ENCODE results near the gene FGD1. TPM values are rescaled to one million over a fixed set of nuclear protein-coding genes. Genes with fewer than 3 reads are reported as not detected.
"Not testable (repeated sequence)": the region's sequence is repeated elsewhere in the genome, so short reads cannot be mapped to it uniquely, and the experiment has no call there.

Gene FGD1
- total RNA-seq (10 to 100 TPM in 5 of 7 donors, 1 to 10 TPM in 2; 4.3 to 14.7 (median 13.0) TPM), polyA plus RNA-seq (1 to 10 TPM; 5.3 to 6.3 TPM)
- long read RNA-seq, donor 1, partial matches to known transcripts = 16 of 18 reads
- long read RNA-seq, donor 1, other reads (novel, unspliced or antisense) = 2 of 18 reads
- long read RNA-seq, donor 2, full-length matches to known transcripts = 1 of 1 reads
- long read RNA-seq, donor 2, partial matches to known transcripts = 0 of 1 reads
- long read RNA-seq, donor 2, other reads (novel, unspliced or antisense) = 0 of 1 reads
- long read RNA-seq, donor 3, full-length matches to known transcripts = 19 of 41 reads
- long read RNA-seq, donor 3, partial matches to known transcripts = 19 of 41 reads
- long read RNA-seq, donor 3, other reads (novel, unspliced or antisense) = 3 of 41 reads

GRCh38 chrX:54495814-54496516 lies at the start of gene FGD1:
FGD1 (minus strand) TSS chrX:54496234; CDS start chrX:54495432, 802 bp downstream.
- TF ChIP-seq CTCF (IDR thresholded peaks at IDR 0.05) (no peak), EP300 (IDR thresholded peaks at IDR 0.05) (no peak), POLR2A (IDR thresholded peaks at IDR 0.05) (no peak)
- Histone ChIP-seq H3K27me3 (no peaks in the 10 kb centered on the region), H3K4me3 (peak within 1 kb of the TSS; percentile 57), H3K27ac (peak within 1 kb of the TSS; percentile 74 to 78), H3K36me3 (no peaks in the 10 kb centered on the region), H3K4me1 (ENCODE audit: insufficient read depth) (peaks cover 2% of the 10 kb centered on the region), H3K9me3 (no peaks in the 10 kb centered on the region)
- WGBS, 3 donors = 17 to 28% (median 23%) methylated on average over 43 to 51 of the region's 51 CpGs
- intact Hi-C loops (cut with DNase I) = no loop called here
- peak; percentile 75 to 88 (median 82) for DNase-seq

DNA sequence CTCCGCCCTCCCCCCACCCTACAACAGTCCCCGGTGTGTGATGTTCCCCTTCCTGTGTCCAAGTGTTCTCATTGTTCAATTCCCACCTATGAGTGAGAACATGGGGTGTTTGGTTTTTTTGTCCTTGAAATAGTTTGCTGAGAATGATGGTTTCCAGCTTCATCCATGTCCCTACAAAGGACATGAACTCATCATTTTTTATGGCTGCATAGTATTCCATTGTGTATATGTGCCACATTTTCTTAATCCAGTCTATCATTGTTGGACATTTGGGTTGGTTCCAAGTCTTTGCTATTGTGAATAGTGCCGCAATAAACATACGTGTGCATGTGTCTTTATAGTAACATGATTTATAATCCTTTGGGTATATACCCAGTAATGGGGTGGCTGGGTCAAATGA lies 46.2 kb upstream of the FGD1 start:
- H3K27ac ChIP-seq; H3K9me3 ChIP-seq; H3K4me1 ChIP-seq (ENCODE audit: insufficient read depth); DNase-seq; H3K27me3 ChIP-seq; intact Hi-C loops (cut with DNase I); H3K36me3 ChIP-seq; H3K4me3 ChIP-seq: not testable (repeated sequence)
- WGBS, 3 donors = 84 to 91% (median 84%) methylated on average over 2 to 4 of the region's 4 CpGs

DNA sequence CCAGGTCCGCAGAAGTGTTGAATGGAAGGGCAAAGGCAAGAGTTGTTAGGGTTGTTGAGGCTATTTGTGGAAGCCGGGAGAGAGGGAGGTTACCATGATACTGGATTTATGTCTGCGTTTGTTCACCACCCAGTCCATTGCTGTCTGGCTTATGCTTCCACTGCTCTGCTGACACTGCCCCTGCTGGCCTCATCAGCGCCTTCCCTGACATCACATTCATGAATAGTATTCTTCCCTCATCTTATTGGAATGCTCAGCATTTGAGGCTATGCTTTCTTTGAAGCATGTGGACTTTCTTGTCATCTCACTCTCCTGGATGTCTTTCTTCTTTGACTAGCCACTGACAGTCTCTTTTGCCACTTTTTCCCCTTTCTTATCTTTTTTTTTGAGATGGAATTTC lies 44.3 kb upstream of the FGD1 start:
- 60 to 62% (median 61%) methylated on average over 4 of the region's 4 CpGs for WGBS, 3 donors
- Histone ChIP-seq H3K4me3 (no peak overlapping the region), H3K27me3 (no peaks in the 10 kb centered on the region), H3K9me3 (no peaks in the 10 kb centered on the region), H3K4me1 (ENCODE audit: insufficient read depth) (no peaks in the 10 kb centered on the region), H3K36me3 (no peaks in the 10 kb centered on the region), H3K27ac (no peak overlapping the region)
- TF ChIP-seq CTCF (IDR thresholded peaks at IDR 0.05) (no peak), EP300 (IDR thresholded peaks at IDR 0.05) (no peak), POLR2A (IDR thresholded peaks at IDR 0.05) (no peak)
- no peak for DNase-seq
- intact Hi-C loops (cut with DNase I) = no loop called here

GRCh38 chrX:54534271-54534670 lies 38.2 kb upstream of the FGD1 start:
- Histone ChIP-seq H3K27ac (no peak overlapping the region), H3K4me3 (no peak overlapping the region), H3K9me3 (no peaks in the 10 kb centered on the region), H3K27me3 (no peaks in the 10 kb centered on the region), H3K36me3 (no peaks in the 10 kb centered on the region), H3K4me1 (ENCODE audit: insufficient read depth) (peaks cover 1% of the 10 kb centered on the region)
- TF ChIP-seq CTCF (IDR thresholded peaks at IDR 0.05) = no peak
- TF ChIP-seq EP300 (IDR thresholded peaks at IDR 0.05) = no peak
- TF ChIP-seq POLR2A (IDR thresholded peaks at IDR 0.05) = no peak
- no peak for DNase-seq
- intact Hi-C loops (cut with DNase I) = loop anchor here in 1 of 4 donors (10.0 kb wide), 1 partner anchor 621 kb away; no protein-coding TSS in a partner anchor
- WGBS, 3 donors = 57 to 72% (median 69%) methylated on average over 4 of the region's 4 CpGs

Measured in ovary (tissue), 10 donors.